ENCODE results near the gene MVK.

DNA sequence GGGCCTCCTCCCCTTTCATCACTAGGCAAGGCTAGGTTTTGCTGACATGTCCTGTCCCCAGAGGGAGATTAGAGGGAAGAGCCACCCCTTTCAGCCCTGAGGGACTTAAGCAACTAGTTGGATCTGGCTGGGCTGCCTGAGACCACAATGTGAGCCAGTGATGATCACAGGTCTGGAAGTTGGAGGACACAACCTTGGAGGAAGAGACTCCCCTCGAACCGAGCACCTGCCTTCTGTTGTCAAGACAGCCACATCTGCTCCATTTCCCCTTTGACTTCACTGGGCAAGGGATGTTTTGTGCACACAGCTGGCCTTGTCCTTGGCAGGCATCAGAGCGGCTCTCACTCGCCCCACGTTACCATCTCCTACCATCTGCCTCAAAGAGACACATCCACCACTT lies 31.4 kb downstream of the MVK start:
- TF ChIP-seq POLR2AphosphoS5 (IDR thresholded peaks at IDR 0.05; ENCODE audit: low read depth) (no peak), CTCF (conservative IDR thresholded peaks at IDR 0.05; ENCODE audit: low read depth in 2 of 2) (no peak)
